ENCODE measurements around the gene CUL7.

The CUL7 gene

DNA sequence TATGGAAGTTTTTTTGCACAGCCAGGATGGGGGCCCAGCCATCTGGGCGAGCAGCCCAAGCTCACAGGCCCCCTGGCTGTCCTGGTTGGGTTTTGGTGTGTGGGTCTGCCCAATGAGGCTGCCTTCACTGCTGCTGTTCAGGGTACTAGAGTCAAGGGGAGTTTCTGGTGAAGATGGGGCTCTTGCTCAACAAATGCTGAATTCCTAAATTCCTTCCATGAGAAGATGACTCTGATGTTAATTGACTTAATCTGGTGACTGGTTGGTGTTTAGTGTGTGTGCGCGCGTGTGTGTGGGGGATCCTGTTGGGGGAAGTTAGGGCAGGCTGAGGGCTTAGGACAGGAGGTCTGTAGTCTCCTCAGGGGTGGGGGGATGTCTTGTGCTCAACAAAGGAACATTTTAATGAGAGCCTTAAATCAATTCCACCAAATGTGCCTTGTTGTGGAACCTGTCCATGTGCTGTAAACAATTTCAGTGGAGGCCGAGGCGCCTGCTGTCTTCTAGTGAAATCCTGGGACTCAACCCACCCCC lies 24.4 kb upstream of the CUL7 start:
- no peak for DNase-seq

DNA sequence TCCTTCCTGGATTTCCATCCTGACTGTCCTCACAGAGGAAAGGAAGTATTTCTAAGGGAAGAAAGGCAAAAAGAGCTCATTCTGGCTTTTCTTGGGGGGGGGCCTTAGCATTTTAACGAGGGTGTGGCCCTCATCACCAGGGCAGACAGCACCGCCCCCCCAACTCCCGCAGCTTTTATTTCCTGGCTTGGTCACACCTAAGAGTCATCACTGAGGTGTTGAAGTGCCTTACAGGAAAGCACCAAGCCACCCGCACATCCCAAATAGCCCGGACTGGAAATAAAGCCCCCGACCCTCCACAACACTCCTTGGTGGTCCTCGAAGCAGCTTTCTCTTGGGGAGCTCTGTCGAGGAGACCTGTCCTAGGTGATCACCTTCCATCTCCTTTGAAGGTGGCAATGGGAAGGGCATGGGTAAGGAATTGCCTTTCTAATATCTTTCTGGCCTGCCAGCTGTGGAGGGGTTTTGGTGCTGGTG lies 23.7 kb upstream of the CUL7 start:
- no peak for DNase-seq

DNA sequence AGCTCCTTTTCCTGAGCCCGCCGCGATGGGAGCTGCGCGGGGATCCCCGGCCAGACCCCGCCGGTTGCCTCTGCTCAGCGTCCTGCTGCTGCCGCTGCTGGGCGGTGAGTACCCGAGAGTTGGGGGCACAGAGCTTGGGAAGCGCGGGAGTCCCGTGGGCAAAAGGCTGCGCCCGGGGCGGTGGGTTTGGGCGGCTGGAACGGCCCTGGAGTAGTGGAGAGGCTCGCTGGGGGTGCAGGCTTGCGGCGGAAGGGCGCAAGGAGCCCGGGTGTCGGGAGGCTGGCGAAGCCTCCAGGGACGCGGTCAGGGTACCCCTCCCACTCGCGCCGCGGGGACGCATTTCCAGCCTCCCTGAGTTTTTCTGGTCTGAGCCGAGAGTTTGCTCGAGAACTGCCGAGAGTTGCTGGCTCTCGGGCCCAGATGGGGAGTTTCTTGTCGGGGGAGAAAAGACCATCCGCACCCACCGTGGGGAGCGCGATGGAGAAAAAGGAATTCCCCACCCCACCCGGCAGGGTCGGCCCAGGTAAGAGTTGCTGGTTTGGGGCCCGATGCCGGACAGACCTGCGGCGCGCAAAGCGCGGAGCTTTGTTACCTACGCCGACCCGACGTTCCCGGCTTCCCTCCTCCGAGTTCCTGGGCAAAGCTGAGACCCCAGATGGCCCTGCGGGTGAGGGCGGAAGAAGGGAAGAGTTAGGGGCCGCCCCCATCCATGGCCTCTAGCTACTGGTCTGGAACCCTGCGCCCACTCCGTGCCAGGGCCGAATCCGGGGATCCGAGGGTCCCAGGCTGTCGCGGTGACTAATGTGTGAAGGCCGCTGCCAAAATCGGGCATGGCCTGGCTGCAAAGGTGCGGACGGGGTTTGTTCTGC lies 23.0 kb upstream of the CUL7 start:
- DNase-seq, result peak in 1 of 56 donors; percentile 27

DNA sequence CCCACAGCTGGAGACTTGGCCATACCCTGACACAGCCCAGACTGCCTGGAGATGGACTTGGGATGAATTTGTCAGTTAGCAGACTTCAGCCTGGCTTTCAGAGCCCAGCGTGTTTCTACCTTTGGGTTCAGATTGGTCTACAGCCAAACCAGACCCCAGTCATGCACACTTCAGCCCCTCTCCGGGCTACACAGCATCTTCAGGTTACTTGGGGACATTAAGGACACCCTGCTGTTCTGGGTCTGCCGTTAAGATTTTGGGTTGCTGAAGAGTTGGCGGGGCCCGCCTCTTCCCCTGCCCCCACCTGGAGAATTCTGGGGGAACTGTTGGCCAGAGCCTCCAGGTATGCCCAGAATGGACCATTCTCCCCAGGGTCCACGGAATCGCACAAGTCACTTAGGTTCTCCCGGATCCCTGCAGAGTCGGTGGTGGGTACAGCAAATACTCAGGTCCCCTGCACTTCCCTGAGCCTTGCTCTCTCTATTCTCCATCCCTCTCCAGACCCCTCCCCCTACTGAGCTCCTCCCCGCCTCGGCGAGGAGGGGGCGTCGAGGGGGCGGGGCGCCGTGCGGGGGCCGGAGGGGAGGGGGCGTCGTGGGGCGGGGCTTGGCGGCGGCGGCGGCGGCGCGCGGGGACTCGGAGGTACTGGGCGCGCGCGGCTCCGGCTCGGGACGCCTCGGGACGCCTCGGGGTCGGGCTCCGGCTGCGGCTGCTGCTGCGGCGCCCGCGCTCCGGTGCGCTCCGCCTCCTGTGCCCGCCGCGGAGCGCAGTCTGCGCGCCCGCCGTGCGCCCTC lies 22.2 kb upstream of the CUL7 start, which contains the start of gene PTK7:
TSS of gene PTK7 (plus strand) at position 645 of the 794 bp plus-strand sequence. CDS start 175 bp downstream, outside the sequence.
- DNase-seq, result peak in 28 of 56 donors; percentile 6 to 68 (median 36)

DNA sequence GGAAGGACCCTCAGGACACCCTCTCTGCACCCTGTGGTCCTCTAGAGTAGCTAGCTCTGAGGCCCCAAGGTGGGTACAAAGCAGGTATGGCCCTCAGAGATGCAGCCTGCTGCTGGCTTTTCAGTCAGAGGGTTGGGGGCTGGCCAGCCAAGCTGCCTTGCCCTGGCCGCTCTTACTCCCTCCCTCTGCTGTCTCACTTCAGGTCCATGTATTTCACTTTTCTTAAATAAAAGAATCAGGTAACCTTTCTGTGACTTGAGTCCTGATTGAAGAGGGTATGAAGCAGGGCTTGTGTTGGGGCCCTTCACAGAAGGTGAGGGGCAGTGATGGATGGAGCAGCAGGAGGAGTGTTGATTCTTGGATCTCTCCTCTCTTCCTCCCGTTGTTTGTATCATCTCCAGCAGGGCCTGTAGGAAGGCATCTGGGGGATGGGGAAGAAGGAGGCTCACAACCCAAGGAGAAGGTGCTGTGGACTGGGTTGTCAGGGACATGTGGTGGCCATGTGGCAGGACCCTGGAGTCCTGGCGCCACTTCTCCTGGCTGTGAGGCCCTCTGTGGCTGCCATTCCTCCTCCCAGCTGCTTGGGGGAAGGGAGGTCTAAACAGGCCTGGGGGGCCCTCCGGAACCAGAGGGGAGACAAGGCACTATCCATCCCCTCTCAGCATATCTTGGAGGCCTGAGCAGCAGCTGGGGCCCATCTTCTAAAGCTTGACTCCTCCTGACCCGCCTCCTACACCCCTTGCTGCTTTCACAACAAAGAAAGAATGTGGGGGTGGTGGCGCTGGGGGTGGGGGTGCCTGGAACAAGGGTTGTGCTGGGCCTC lies 21.4 kb upstream of the CUL7 start:
- no peak for DNase-seq

DNA sequence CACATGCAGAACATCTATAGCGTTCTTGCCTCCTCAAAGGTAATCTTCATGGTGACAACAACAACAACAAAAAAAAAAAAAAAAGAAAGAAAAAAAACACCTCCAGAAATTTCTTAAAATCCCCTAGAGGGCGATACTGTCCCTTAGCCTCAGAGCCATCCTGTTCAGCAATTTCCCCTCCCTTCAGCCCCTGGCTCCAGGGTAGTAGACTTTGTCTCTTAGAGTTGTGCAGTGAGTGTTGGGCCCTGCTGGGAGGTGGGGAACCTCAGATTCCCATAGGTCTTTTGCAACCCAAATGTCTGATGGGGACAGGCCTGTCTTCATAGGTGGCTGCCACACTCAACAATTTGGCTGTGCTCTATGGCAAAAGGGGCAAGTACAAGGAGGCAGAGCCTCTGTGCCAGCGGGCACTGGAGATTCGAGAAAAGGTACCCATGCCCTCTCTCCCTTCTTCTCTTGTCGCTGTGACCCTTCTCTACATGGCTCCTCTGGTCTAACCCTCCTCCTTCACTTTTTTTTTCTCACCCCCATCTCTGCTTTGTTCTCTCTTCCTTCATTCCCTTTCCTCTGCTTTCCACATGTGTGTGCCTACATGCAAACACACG lies 16.5 kb upstream of the CUL7 start:
- DNase-seq, result no peak

DNA sequence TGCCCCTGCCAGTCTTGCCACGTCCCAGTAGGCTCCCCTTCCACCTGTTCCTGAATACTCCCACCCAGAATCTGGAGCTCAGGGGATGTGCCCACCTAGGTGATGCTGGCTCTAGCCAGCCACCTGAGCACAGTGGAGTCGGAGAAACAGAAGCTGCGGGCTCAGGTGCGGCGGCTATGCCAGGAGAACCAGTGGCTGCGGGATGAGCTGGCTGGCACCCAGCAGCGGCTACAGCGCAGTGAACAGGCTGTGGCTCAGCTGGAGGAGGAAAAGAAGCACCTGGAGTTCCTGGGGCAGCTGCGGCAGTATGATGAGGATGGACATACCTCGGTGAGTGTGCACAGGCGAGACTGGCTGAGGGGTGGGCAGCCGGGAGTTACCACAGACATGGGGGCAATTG lies 9.2 kb upstream of the CUL7 start:
- no peak for DNase-seq

DNA sequence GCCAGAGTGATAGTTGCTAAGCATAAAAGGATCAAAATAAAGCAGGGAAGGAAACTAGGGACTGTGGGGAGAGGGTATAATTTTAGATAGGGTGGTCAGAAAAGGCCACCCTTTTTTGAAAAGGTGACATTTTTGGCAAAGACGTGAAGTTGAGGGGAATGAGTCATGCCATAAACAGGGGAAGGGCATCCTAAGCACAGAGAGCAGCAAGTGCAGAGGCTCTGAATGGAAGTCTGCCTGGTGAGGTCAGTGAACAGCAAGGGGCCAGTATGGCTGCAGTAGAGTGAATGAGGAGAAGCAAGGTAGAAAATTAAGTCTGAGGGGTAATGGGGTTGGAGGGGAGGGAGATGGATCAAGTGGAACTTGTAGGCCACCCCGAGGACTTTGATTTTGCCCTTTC lies 8.2 kb upstream of the CUL7 start:
- DNase-seq, result no peak

DNA sequence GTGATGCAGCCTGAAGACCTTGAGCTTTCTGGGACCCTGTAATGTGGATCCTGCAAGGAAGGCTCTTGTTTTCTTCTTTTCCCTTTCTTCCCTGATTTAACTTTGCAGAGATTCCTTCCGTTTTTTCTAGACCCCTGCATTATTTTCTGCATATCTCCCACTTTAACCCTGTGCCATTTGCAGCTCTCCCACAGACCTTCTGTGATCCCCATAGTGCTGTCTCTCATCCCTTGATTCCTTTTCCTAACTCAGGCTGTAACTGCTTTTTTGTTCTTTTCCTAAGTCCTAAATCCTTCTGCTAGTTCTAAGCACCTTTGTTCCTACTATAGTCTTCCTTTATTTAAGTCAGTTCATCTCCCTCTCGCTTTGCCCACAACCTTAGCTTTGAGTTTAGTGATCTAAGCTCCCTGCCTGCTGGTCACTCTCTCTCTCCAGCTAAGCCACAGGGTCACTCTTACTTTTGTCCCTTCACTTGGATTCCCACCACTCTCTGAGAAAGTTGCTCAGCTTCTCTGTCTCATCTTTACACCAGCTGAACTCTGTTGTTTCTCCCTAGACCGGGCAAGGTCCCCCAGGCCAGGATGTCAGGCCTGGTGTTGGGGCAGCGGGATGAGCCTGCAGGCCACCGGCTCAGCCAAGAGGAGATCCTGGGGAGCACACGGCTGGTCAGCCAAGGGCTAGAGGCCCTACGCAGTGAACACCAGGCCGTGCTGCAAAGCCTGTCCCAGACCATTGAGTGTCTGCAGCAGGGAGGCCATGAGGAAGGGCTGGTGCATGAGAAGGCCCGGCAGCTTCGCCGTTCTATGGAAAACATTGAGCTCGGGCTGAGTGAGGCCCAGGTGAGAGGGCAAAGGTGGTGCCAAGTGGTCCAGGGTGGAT lies 7.3 kb upstream of the CUL7 start:
- no peak for DNase-seq

DNA sequence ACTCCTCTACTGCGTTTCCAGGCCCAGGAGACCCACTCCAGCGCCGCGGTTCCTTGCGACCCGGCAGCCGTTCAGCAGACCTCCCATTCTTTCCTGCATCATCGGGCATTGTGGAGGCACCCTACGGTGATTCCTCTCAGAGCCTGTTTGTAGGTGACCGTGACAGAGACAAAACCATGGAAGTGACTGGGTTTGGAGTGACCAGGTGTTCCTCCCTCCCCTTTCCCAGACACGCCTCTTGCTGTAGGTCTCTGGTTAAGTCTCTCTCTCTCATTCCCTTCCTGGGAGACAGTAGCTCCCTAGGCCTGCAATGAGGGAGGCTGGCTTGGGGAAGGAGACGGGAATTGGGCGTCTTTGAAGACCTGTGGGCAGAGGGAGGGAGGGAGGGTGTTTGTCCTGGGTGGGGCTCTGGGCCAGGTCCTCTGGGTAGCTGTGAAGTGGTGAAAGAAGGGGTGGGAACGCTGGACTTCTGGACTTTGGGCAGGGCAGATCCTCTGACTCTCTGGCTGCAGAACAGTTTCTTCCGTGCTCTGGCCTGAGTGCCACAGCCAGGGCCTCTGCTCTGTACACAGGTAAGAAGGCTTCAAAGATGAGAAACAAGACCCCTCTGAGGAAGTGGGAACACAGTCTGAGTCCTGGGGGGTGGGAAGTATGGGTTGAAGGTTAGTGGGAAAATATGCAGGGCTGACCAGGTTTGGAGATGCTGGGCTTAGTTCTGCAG lies 6.5 kb upstream of the CUL7 start:
- no peak for DNase-seq

DNA sequence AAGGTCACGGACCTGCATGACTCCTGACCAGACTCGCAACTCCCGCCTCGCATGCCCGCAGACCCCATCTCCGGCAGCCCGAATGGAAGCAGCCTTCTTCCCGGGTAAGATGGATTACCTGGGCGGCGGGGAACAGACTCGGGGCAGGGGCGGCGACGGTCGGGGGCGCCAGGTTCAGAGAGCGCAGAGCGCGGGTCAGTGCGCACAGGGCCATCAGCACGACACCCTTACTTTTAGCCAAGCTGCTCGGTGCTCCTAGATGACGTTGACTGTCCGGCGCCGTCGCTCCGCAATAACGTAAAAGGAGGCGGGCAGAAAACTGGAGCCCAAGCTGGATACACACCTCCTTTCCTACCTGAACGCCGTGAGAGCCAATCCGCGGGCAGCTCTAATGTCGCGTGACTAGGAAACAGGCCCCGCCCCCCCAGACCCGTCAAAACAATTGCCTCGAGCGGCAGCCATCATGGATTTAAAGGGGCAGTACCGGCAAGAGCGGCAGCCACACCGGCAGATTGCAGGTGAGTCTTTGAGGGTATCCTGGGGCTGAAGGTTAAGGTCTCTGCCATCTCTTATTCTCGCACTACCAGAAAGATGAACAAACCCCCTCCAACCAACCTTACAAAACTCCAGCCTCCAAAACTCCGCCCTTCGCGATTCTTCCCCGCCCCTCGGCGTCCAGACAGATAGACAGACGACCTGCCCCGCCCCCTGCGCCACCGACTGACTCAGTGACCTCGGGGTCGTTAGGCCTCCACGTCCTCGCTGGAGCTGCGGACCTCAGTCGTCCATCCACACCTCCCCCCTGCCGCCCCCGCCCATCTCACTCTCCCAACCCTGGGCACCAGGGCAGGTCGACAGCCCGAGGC lies 5.8 kb upstream of the CUL7 start, which contains the start of the genes KLC4 and MRPL2:
TSS of gene KLC4 (plus strand) at position 464 of the 866 bp plus-strand sequence. CDS start 1,705 bp downstream, outside the sequence.
TSS of gene MRPL2 (minus strand) at position 267 of the 866 bp plus-strand sequence. CDS start at position 214, 53 bp downstream.
- DNase-seq, result peak; percentile 92 to 100 (median 98)

DNA sequence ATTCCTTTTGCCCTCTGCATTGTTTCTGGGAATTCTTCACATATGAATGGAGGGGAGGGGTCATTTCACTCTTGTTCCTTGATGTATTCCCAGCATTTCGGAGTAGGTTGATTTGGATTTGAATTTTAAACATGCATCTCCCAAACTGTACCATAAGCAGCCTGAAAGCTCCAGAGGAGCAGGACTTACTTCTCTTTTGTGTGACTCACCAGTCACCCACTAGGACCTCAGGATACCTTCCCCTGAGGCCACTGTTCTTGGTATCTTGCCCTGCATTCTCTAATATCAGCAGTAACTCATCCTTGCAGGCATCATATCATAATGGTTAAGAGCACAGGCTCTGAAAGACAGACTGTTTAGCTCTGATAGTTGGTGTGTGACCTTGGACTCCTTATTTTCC lies 4.9 kb upstream of the CUL7 start:
- no peak for DNase-seq

DNA sequence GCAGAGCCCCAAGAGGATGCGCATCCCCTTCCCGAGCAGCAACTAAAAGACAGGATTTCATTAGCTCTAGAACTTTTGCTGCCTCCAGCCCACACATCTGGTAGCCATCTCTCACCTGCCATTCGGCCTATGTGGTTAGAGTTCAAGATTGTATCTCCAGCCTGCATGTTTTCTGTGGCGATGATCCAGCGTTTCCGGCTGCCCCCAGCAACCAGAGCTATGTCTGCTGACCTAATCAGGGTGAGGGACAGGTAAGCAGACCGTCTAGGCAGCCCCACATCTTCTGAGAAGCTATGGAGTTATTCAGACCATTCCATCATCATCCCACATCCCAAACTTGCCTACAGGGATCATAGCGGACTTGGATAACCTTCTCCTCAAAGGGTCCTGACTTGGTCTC lies 2.3 kb upstream of the CUL7 start:
- DNase-seq, result no peak

DNA sequence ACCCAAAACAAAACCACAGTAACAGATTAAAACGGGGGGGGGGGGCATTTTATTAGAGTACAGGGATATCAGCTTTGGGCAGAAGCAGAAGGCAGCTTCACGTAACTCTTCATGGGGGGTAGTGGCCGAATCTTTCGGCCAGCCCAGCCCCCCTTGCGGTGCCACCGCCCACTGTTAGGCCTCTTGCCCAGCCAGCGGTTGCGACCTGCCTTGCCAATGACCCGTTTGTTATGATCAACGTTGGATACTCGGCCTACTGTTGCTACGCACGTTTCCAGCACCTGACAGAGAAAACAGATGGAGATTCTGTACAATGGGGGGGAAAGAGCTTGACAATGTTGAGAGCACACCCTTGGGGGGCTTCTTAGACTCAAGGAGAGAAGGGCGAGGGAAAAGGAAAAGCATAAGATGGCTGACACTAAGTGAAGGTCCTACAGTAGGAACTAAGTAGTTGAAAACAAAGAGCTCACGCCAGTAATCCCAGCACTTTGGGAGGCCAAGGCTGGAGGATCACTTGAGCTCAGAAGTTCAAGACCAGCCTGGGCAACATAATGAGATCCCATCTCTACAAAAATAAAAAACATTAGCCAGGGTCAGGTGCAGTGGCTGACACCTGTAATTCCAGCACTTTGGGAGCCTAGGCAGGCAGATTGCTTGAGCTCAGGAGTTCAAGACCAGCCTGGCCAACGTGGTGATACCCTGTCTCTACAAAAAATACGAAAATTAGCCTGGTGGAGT lies 724 bp upstream of the CUL7 start:
- DNase-seq, result no peak

DNA sequence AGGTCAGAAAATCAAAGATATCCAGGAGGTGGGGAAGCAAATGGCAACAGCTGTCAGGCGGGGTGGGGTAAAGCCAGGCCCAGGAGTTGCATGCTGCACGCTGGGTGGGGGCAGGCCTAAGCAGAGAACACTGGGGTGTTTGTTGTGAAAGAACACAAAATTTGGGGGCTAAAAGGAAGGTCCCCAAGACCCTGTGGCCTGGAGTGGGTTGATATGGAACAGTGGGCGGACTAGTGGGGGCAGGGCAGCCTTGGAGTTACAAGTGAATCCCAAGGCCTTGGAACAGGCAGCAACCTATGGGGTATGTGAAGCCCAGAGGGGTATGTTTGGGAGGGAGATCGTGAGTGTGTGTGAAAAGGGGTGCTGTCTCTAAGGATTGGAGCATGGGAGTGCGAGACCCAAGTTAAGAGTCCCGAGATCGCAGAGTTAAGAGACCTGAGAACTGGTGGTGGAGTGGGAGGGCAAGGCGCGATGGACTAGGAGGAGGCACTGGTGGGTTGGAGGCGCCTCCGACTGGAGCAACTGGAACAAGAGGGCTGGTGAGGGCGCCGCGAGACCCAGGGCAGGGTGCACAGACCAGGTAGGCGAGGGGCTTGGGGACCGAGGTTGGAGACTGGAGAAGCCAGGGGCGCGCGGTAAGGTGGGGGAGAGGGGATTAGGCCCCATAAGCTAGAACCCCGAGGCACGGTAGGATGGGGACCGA lies 658 bp downstream of the CUL7 start:
- DNase-seq, result peak in 11 of 56 donors; percentile 11 to 58 (median 39)

DNA sequence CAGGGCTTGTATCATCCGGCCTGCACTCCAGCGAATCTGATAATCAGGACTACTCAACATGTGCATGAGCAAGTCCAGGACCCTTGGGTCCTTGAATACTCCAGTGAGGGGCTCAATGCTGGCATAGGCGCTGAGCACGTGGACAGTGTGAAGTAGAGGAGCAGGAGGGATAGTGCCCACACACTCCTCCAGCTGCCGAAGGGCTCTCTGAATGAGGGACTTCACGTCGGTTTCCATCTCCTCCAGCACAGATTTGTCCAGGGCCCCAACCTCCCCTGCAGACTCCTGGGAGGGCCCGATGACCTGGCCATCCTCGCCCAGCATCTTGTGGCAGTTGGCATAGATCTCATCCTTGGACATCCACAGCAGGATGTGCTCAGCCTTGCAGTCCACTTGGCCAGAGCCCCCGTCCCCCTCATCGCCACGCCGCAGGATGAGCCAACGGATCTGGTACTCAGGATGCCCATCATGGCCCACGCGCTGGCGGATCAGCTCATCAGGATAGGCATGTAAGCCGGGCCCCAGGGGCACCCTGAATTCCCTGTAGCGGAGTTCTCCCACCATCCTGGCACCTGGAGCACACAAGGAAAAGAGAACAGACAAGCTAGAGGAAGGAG lies 1.3 kb downstream of the CUL7 start:
- no peak for DNase-seq

All from nucleus accumbens (tissue), 56 donors.